OCI-LY7 (cell line): ENCODE results near the gene KAZN. TPM values are rescaled to one million over a fixed set of nuclear protein-coding genes. Genes with fewer than 3 reads are reported as not detected.

Experiments used
- BruUV-seq: library from RNA; stranded (reverse); fragments of 400-500 nt; replicated peaks from 2 replicates; lab custom pipeline; 2021; lab: Mats Ljungman, UMichigan
- CTCF ChIA-PET: fragments of 300-600 bp; sonication (Branson Sonifier 250); formaldehyde crosslinking; loops from one replicate; lab custom pipeline; 2022; ENCODE audit warnings: antibody characterized with exemption; ENCODE audit not compliant: unreplicated experiment; lab: Charles Lee
- POLR2A ChIA-PET: fragments of 300-600 bp; sonication (Branson Sonifier 250); formaldehyde crosslinking; loops from one replicate; lab custom pipeline; 2022; ENCODE audit warnings: antibody characterized with exemption; lab: Charles Lee
- DNase-seq: peaks from one replicate; pipeline ENCODE4 v3.0.0-alpha.2; 2015; ENCODE audit warnings: low spot score
- H2AFZ ChIP-seq: fragments of 200-600 bp; sonication (generic), shearing (Covaris generic); 2 replicates; pipeline ENCODE4 v1.6.1; 2014; ENCODE audit warnings: mild to moderate bottlenecking, antibody characterized with exemption, low read length, moderate library complexity
- H3K27ac ChIP-seq: fragments of 200-600 bp; sonication (generic); 2 replicates; pipeline ENCODE4 v1.5.1; 2014; ENCODE audit warnings: mixed run types, low read depth, mild to moderate bottlenecking, moderate library complexity, low read length, inconsistent platforms; ENCODE audit not compliant: poor library complexity, severe bottlenecking
- H3K36me3 ChIP-seq: fragments of 200-600 bp; sonication (generic); 2 replicates; pipeline ENCODE4 v1.6.1; 2014; ENCODE audit warnings: mild to moderate bottlenecking, antibody characterized with exemption, low read length, moderate library complexity, mixed read lengths; ENCODE audit not compliant: insufficient read depth
- H3K4me1 ChIP-seq: fragments of 200-600 bp; sonication (generic); 2 replicates; pipeline ENCODE4 v1.5.1; 2014; ENCODE audit warnings: mild to moderate bottlenecking, low read length; ENCODE audit not compliant: insufficient read depth, poor library complexity, severe bottlenecking
- H3K4me2 ChIP-seq: fragments of 200-600 bp; sonication (generic); 2 replicates; pipeline ENCODE4 v1.6.1; 2014; ENCODE audit warnings: mild to moderate bottlenecking, low read length
- H3K4me3 ChIP-seq: fragments of 200-600 bp; sonication (generic); 2 replicates; pipeline ENCODE4 v1.5.1; 2014; ENCODE audit warnings: mild to moderate bottlenecking, low read depth, low read length; ENCODE audit not compliant: poor library complexity, severe bottlenecking
- H3K79me2 ChIP-seq: fragments of 200-600 bp; sonication (generic); 2 replicates; pipeline ENCODE4 v1.6.1; 2016; ENCODE audit warnings: low read depth, mild to moderate bottlenecking, low read length, moderate library complexity, mixed read lengths; ENCODE audit not compliant: insufficient read depth
- H3K9me2 ChIP-seq: fragments of 200-600 bp; sonication (generic); 2 replicates; pipeline ENCODE4 v1.6.1; 2016; ENCODE audit warnings: mild to moderate bottlenecking, low read length, mixed read lengths; ENCODE audit not compliant: insufficient read depth
- H3K9me3 ChIP-seq: fragments of 200-600 bp; sonication (generic); 2 replicates; pipeline ENCODE4 v1.6.1; 2014; ENCODE audit warnings: mild to moderate bottlenecking, mixed run types, low read length, mixed read lengths
- H4K20me1 ChIP-seq: fragments of 200-600 bp; sonication (generic); 2 replicates; pipeline ENCODE4 v1.6.1; 2014; ENCODE audit warnings: mild to moderate bottlenecking, antibody characterized with exemption, low read length, moderate library complexity, mixed read lengths; ENCODE audit not compliant: insufficient read depth
- EZH2phosphoT487 ChIP-seq: fragments of 200-600 bp; sonication (generic); IDR thresholded peaks from 2 replicates; pipeline ENCODE4 v1.6.1; 2018; ENCODE audit warnings: low read depth, borderline replicate concordance, mild to moderate bottlenecking, mixed run types, antibody characterized with exemption, low read length, moderate library complexity, mixed read lengths
- intact Hi-C: fragments of 100-400 bp; cut with micrococcal nuclease; formaldehyde crosslinking; loops from one replicate; pipeline ENCODE4 v1.10.0; 2022; ENCODE audit not compliant: unreplicated experiment
- total RNA-seq, 2 experiments: library from RNA; depleted of rRNA in 1 of 2; stranded (reverse); fragments of >200 nt in 1 of 2; shearing (Covaris generic) in 1 of 2; gene quantifications; 2 replicates each; pipeline ENCODE4 v1.2.3, GENCODE V29; 2014 to 2022
- TF ChIP-seq, protein P1 (sequence below): fragments of 200-600 bp; sonication (generic); conservative IDR thresholded peaks from 2 replicates; pipeline ENCODE4 v1.5.1; 2014; ENCODE audit warnings: mild to moderate bottlenecking, antibody characterized with exemption, low read length, moderate library complexity, mixed read lengths

The KAZN gene
- total RNA-seq, 2 experiments from 2014 or later: 0.40 to 2.4 TPM

DNA sequence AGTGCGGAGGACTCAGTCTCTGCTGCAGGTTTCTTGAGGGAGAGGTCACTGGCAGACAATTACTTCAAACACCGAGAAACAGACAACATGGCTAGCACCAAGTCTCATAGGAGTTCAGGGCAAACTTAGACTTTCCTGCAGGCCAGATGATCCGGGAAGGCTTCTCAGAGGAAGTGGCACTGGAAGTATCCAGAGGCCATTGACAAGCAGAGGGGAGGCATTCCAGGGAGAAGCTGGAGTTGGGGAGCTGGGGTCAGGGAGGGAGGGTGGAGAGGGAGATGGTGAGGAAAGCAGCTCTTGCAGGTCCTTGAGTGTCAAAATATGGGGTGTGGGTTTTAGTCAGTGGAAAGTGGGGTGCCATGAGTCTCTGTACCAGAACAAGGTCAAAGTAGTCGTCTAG lies 147.9 kb downstream of the KAZN start:
- Histone ChIP-seq H2AFZ (no peak overlapping the region), H3K4me2 (no peak overlapping the region), H3K27ac (no peak overlapping the region), H3K4me1 (peaks cover 17% of the 10 kb centered on the region), H3K4me3 (no peak overlapping the region), H3K36me3 (no peaks in the 10 kb centered on the region), H4K20me1 (no peaks in the 10 kb centered on the region), H3K9me3 (no peaks in the 10 kb centered on the region), H3K79me2 (no peaks in the 10 kb centered on the region), H3K9me2 (no peaks in the 10 kb centered on the region)
- ChIA-PET CTCF (no interaction called here), POLR2A (no interaction called here)
- intact Hi-C loops: no loop called here
- TF ChIP-seq EZH2phosphoT487: no peak
- TF ChIP-seq, protein P1, sequence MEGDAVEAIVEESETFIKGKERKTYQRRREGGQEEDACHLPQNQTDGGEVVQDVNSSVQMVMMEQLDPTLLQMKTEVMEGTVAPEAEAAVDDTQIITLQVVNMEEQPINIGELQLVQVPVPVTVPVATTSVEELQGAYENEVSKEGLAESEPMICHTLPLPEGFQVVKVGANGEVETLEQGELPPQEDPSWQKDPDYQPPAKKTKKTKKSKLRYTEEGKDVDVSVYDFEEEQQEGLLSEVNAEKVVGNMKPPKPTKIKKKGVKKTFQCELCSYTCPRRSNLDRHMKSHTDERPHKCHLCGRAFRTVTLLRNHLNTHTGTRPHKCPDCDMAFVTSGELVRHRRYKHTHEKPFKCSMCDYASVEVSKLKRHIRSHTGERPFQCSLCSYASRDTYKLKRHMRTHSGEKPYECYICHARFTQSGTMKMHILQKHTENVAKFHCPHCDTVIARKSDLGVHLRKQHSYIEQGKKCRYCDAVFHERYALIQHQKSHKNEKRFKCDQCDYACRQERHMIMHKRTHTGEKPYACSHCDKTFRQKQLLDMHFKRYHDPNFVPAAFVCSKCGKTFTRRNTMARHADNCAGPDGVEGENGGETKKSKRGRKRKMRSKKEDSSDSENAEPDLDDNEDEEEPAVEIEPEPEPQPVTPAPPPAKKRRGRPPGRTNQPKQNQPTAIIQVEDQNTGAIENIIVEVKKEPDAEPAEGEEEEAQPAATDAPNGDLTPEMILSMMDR: no peak
- DNase-seq: no peak
- no TSS peak for BruUV-seq

DNA sequence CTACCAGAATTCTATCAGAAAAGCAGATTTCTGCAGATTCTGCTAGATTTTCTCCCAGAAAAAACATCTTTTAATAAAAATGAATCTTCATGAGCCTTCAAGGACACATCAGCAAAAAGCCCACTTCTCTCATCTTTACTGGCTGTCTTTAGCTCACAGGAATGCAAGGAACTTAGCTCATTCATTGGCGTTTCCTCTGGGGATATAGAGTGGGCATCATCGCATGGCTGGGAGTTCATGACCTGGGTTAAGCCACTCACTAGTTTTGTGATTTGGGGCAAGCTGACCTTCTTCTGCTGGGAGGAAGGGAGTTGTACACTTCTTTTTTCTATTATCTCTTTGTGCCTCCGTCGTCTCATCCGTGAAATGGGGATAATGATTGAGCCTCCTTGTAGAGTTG lies 149.7 kb downstream of the KAZN start:
- H2AFZ ChIP-seq: no peak overlapping the region
- H3K79me2 ChIP-seq: no peaks in the 10 kb centered on the region
- H4K20me1 ChIP-seq: no peaks in the 10 kb centered on the region
- no peaks in the 10 kb centered on the region for H3K4me1 ChIP-seq
- no peak overlapping the region for H3K4me3 ChIP-seq
- no peaks in the 10 kb centered on the region for H3K36me3 ChIP-seq
- no peak overlapping the region for H3K4me2 ChIP-seq
- no peaks in the 10 kb centered on the region for H3K9me2 ChIP-seq
- TF ChIP-seq EZH2phosphoT487: no peak
- TF ChIP-seq, protein P1: no peak
- H3K27ac ChIP-seq: no peak overlapping the region
- BruUV-seq: no TSS peak
- CTCF ChIA-PET: no interaction called here
- POLR2A ChIA-PET: interaction anchor here (0.7 kb wide), 1 partner anchor 12 kb away, joined by 4 read pairs; no protein-coding TSS in a partner anchor
- no peaks in the 10 kb centered on the region for H3K9me3 ChIP-seq
- intact Hi-C loops: no loop called here
- DNase-seq: no peak

DNA sequence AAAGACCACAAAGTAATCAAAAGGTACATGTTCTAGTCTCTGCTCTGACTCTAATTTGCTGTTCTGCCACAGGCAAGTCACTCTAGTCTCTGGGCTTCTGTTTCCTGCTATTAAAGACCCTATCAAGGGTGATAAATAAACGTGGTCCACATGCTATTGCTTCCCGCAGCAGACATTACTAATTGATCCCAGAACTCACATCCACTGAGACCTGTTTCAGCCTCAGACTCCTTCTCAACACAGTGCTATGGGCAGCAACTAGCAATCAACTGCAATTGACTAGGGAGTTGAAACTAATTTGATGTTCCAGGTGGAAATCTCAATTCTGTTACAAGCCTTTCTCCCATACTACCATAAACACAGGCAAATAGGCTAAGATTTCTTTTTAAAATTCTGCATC lies 150.5 kb downstream of the KAZN start:
- no peaks in the 10 kb centered on the region for H3K9me2 ChIP-seq
- POLR2A ChIA-PET: no interaction called here
- H3K4me1 ChIP-seq: no peaks in the 10 kb centered on the region
- BruUV-seq: no TSS peak
- TF ChIP-seq, protein P1: no peak
- no peak for TF ChIP-seq EZH2phosphoT487
- H3K27ac ChIP-seq: no peak overlapping the region
- H3K9me3 ChIP-seq: no peaks in the 10 kb centered on the region
- H2AFZ ChIP-seq: no peak overlapping the region
- H3K36me3 ChIP-seq: no peaks in the 10 kb centered on the region; the same call in 1 of the 2 replicates
- DNase-seq: no peak
- H3K4me3 ChIP-seq: no peak overlapping the region
- CTCF ChIA-PET: no interaction called here
- intact Hi-C loops: no loop called here
- H3K4me2 ChIP-seq: no peak overlapping the region
- no peaks in the 10 kb centered on the region for H4K20me1 ChIP-seq
- H3K79me2 ChIP-seq: no peaks in the 10 kb centered on the region
